ENCODE data around the gene KIF5A.

KIF5A gene

DNA sequence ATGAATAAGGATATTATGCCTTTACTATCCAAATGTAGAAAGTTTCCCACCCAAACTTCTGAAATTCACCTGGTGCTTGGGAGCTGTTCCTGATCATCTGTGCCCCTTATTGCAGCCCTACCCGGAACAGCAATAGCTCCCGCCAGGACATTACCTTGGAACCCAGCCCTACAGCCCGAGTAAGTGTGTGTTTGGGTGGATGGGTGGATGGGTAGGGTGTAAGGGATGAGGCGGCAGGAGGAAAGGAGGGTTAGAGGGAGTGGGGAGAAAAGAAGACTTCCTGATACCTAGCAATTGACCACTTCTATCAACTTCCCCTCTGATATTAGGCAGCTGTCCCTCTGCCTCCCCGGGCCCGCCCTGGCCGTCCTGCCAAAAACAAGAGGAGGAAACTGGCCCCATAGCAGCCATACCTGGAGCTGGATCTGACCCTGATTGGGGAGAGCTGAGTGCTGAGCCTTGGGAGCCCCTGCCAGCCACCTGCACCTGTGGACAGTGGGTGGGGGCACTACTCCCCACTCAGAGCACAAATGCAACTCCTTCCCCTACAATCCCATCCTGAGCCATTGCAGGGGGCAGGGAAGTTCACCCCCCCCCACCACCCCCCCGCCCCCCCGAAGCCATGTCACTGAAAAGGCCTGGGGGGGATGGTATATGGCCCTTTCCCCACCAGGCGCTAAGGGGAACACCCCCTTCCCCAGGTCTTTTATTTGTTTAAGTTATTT lies 20.9 kb upstream of the KIF5A start:
- Histone ChIP-seq H3K27me3 (ENCODE audit: control insufficient read depth, insufficient read depth, low read length) (no peaks in the 10 kb centered on the region), H3K4me1 (ENCODE audit: control insufficient read depth, insufficient read depth, low read length) (peaks cover 2% of the 10 kb centered on the region), H3K4me3 (ENCODE audit: low read depth, low read length) (no peak overlapping the region), H3K9me3 (ENCODE audit: control insufficient read depth, insufficient read depth, low read length) (no peaks in the 10 kb centered on the region), H3K36me3 (ENCODE audit: control insufficient read depth, insufficient read depth, low read length) (peaks cover 37% of the 10 kb centered on the region), H3K9ac (ENCODE audit: low read depth, low read length) (no peak overlapping the region)

DNA sequence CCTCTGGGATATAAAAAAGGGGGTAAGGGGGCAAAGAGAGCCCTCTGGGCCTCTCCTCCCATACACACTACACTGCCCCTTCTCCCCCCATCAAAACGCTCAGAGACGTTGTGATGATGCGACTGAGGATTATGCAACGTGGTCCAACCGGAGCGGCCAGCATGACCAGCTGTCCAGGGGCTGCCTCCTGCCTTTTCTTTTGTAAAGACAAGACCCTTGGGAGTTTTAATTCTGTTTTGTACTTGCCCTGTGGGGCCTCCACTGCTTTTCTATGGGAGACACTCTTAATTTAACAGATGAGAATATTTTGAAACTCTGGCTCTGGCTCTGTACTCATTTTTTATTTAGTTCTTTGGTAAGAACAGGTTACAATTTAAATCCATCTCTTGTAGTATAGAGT lies 20.0 kb upstream of the KIF5A start:
- H3K4me3 ChIP-seq (ENCODE audit: low read depth, low read length), result no peak overlapping the region
- no peak overlapping the region for H3K9ac ChIP-seq (ENCODE audit: low read depth, low read length)
- no peaks in the 10 kb centered on the region for H3K9me3 ChIP-seq (ENCODE audit: control insufficient read depth, insufficient read depth, low read length)
- H3K4me1 ChIP-seq (ENCODE audit: control insufficient read depth, insufficient read depth, low read length), result no peaks in the 10 kb centered on the region
- H3K36me3 ChIP-seq (ENCODE audit: control insufficient read depth, insufficient read depth, low read length), result peaks cover 40% of the 10 kb centered on the region
- no peaks in the 10 kb centered on the region for H3K27me3 ChIP-seq (ENCODE audit: control insufficient read depth, insufficient read depth, low read length)

DNA sequence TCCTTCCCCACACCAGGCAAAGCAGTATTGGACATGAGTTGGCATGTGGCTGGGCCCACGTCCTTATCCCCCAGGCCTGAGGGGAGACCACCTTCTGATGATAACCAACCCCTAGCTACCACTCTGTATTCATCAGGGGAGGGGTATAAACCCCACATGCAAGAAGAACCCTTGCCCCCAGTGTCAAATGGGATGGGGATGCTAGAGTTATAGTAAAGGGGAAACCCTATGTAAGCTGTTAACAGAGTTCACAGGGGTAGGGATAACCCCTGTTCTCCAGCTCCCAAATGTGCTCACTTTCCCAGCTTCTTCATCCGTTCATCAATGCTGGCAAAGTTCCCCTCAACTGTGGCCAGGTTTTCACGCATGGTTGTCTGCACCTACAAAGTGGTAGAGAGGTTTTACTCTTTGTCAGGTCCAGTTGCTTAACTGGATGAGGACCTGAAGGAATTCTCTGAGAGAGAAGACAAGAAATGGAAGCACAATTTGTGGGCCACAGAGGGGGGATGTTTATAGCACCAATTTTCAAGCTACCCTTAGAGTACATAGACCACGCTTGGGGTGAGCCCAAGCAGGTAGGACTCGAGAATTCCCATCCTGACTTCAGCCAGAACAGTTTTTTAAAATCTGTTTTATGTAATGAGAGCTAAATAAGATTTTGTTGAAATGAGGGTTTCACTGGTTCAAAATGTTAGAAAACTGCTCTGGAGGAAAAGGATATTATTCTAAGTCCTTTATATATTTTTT lies 19.3 kb upstream of the KIF5A start:
- no peaks in the 10 kb centered on the region for H3K27me3 ChIP-seq (ENCODE audit: control insufficient read depth, insufficient read depth, low read length)
- H3K4me3 ChIP-seq (ENCODE audit: low read depth, low read length), result no peak overlapping the region
- H3K4me1 ChIP-seq (ENCODE audit: control insufficient read depth, insufficient read depth, low read length), result no peaks in the 10 kb centered on the region
- no peak overlapping the region for H3K9ac ChIP-seq (ENCODE audit: low read depth, low read length)
- H3K9me3 ChIP-seq (ENCODE audit: control insufficient read depth, insufficient read depth, low read length), result no peaks in the 10 kb centered on the region
- H3K36me3 ChIP-seq (ENCODE audit: control insufficient read depth, insufficient read depth, low read length), result peaks cover 41% of the 10 kb centered on the region

DNA sequence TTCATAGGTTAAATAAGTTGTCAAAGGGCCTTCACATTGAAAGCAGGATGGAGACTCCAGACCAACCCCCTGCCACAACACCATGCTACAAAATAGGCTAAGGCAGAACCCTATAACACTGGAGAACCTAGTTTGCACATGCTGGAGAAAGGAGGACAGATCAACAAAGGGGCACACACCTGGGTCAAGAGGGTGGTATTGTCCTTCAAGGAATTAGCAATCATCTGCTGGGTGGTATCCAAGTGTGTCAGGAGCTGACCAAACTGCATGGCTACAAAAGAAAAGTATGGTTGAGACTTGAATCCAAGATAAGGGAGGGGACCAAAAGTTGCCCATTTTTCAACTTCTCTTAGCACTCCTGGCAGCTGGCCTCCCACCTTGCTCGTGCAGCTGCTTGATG lies 18.0 kb upstream of the KIF5A start:
- Histone ChIP-seq H3K36me3 (ENCODE audit: control insufficient read depth, insufficient read depth, low read length) (peaks cover 37% of the 10 kb centered on the region), H3K9me3 (ENCODE audit: control insufficient read depth, insufficient read depth, low read length) (no peaks in the 10 kb centered on the region), H3K4me1 (ENCODE audit: control insufficient read depth, insufficient read depth, low read length) (peaks cover 6% of the 10 kb centered on the region), H3K9ac (ENCODE audit: low read depth, low read length) (no peak overlapping the region), H3K27me3 (ENCODE audit: control insufficient read depth, insufficient read depth, low read length) (no peaks in the 10 kb centered on the region), H3K4me3 (ENCODE audit: low read depth, low read length) (no peak overlapping the region)

DNA sequence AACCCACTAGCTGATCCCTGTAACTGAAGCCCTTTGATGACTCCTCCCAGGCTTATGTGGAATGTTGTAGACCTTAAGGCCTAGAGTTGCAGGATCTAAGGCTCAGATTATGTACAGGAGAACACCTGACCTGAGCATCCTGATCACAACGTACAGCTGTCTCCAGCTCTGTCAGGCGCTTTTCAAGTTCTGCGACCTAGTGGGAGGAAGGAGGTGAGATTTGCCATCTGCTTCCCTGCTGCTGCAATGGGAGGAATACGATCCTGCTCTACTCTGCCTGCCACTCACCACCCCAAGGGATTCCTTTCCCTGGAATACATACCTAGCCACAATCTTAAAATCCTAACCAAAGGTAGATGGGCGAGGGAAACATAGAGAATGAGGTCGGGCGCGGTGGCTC lies 16.7 kb upstream of the KIF5A start:
- peaks cover 31% of the 10 kb centered on the region for H3K36me3 ChIP-seq (ENCODE audit: control insufficient read depth, insufficient read depth, low read length)
- H3K9ac ChIP-seq (ENCODE audit: low read depth, low read length), result no peak overlapping the region
- H3K4me3 ChIP-seq (ENCODE audit: low read depth, low read length), result no peak overlapping the region
- peaks cover 6% of the 10 kb centered on the region for H3K4me1 ChIP-seq (ENCODE audit: control insufficient read depth, insufficient read depth, low read length)
- H3K9me3 ChIP-seq (ENCODE audit: control insufficient read depth, insufficient read depth, low read length), result no peaks in the 10 kb centered on the region
- no peaks in the 10 kb centered on the region for H3K27me3 ChIP-seq (ENCODE audit: control insufficient read depth, insufficient read depth, low read length)

DNA sequence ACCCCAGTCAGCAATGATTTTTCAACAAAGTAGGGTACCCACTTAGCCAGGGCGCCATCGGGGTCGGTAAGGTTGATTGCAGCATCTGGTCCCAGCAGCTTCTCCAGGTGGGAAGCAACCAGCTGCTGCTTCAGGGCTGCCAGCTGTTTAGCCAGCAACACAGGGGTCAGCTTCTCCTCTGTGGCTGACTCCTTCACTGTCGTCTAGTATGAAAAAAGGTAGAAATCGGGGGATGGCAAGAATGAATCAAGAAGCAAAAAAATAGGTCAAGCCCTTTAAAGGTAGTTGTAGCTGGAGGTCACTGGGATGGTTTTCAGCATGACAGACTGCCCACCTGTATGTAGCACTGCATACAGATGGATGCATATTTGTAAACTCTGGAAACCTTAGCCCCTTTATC lies 15.6 kb upstream of the KIF5A start:
- Histone ChIP-seq H3K4me3 (ENCODE audit: low read depth, low read length) (no peak overlapping the region), H3K4me1 (ENCODE audit: control insufficient read depth, insufficient read depth, low read length) (peaks cover 6% of the 10 kb centered on the region), H3K27me3 (ENCODE audit: control insufficient read depth, insufficient read depth, low read length) (no peaks in the 10 kb centered on the region), H3K9me3 (ENCODE audit: control insufficient read depth, insufficient read depth, low read length) (no peaks in the 10 kb centered on the region), H3K36me3 (ENCODE audit: control insufficient read depth, insufficient read depth, low read length) (peaks cover 31% of the 10 kb centered on the region), H3K9ac (ENCODE audit: low read depth, low read length) (no peak overlapping the region)

DNA sequence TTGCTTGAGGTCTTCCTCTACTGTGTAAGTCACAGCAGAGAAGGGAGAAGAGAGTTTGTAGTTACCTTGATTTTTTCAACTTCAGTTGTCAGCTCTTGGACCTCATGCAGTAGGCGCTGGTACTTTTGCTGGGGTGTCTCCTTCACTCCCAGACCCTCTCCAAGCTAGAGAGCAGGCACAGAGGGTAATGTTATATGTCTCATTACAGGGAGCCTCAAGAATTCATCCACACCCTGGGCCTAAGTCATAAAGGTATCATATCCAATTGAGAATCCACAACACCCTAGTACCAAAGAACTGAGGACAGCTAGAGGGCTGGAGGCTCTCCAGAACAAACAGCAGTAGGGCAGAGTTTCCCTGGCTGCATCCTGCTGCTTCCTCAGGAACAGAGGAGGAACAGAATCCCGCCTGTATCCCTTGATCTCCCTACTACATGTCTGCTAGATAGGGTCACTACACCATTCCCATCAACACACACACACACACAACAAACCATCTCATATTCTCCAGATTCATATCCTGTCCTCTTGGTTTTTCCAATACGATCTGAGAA lies 14.8 kb upstream of the KIF5A start:
- Histone ChIP-seq H3K27me3 (ENCODE audit: control insufficient read depth, insufficient read depth, low read length) (no peaks in the 10 kb centered on the region), H3K4me3 (ENCODE audit: low read depth, low read length) (no peak overlapping the region), H3K4me1 (ENCODE audit: control insufficient read depth, insufficient read depth, low read length) (peaks cover 6% of the 10 kb centered on the region), H3K9me3 (ENCODE audit: control insufficient read depth, insufficient read depth, low read length) (no peaks in the 10 kb centered on the region), H3K36me3 (ENCODE audit: control insufficient read depth, insufficient read depth, low read length) (peaks cover 29% of the 10 kb centered on the region), H3K9ac (ENCODE audit: low read depth, low read length) (no peak overlapping the region)

DNA sequence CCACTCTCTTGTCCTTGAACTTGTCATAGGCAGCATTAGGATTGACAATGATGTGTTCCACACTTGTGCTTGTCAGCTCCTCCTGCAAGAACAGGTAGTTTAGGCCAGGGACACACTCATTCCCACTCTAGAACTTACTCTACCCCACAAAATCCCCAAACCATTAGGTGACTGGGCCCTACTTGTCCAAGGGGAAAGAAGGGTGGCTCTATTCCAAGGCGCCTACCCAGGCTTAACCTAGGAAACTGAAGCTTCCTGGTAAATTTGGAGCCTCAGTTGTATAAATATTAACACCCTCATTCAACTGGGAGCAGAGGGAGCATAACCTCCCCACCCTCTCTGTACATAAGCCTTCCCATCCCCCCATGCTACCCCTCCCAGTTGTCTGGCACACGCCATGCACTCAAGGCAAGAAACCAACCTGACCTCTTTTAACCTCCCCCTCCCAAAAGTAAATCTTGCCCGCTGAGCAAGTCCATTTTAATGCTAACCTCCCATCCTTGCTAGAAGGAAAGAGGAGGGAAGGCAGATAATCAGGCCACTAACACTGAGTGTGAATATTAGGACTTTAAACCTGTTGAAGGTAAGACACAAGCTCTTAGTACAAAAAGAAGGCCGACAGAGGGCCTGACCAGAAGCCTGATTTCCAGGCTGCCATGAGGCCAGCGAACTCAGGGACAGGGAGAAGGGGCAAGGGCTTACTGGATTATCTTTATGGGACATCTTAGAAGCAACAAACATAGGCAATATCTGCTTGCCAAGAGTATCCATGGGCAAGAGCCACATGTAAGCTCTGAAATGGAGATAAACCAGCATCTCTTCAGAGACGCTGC lies 13.9 kb upstream of the KIF5A start:
- no peak overlapping the region for H3K9ac ChIP-seq (ENCODE audit: low read depth, low read length)
- H3K9me3 ChIP-seq (ENCODE audit: control insufficient read depth, insufficient read depth, low read length), result no peaks in the 10 kb centered on the region
- H3K4me3 ChIP-seq (ENCODE audit: low read depth, low read length), result no peak overlapping the region
- peaks cover under 1% of the 10 kb centered on the region for H3K27me3 ChIP-seq (ENCODE audit: control insufficient read depth, insufficient read depth, low read length)
- H3K4me1 ChIP-seq (ENCODE audit: control insufficient read depth, insufficient read depth, low read length), result peaks cover 6% of the 10 kb centered on the region
- peaks cover 23% of the 10 kb centered on the region for H3K36me3 ChIP-seq (ENCODE audit: control insufficient read depth, insufficient read depth, low read length)

DNA sequence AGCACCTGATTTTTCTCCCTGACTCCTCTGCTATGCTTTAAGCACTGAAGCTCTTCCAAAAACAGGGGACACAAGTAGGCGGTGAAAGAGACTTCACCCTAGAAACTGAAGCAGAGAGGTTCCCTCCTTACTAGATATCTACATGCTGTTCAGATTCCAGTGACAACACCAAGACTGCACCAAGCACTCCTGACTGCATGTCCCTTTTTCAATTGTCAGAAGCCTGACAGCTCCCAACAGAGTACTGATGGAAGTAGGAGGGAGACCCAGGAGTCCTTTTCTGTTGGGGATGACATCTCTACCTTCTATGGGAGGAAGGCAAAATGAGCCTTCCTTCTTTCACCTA lies 13.3 kb upstream of the KIF5A start:
- peaks cover 2% of the 10 kb centered on the region for H3K27me3 ChIP-seq (ENCODE audit: control insufficient read depth, insufficient read depth, low read length)
- no peaks in the 10 kb centered on the region for H3K9me3 ChIP-seq (ENCODE audit: control insufficient read depth, insufficient read depth, low read length)
- peaks cover 26% of the 10 kb centered on the region for H3K36me3 ChIP-seq (ENCODE audit: control insufficient read depth, insufficient read depth, low read length)

DNA sequence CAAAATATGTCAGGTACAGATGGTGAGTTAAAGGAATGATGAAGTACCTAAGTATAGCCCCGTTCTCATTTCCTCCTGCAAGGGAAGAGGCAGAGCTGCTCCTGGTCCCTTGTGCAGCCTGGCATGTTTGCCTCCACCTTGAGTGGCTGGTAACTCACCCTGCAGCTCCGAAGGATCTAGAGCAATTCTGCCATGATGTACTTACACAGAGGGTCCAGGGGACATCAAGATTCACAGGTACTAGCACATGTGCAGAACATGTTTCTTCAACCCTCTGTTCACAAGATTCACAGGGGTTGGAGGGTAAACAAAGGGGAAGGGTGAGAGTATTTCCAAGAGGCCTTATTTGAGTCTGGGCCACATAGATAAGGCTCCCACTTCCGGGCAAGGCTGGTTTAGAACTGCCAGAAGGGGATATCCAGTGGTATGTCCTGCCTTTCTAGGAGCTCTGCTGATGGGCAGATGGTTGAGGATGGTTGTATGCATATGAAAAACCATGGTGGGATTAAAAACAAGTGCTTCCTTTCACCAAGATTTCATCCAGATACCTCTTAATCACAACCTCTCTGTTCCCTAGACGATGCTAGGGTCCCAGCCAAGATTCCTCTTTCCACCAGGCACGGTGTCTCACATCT lies 10.6 kb upstream of the KIF5A start:
- Histone ChIP-seq H3K9ac (ENCODE audit: low read depth, low read length) (no peak overlapping the region), H3K4me3 (ENCODE audit: low read depth, low read length) (no peak overlapping the region), H3K36me3 (ENCODE audit: control insufficient read depth, insufficient read depth, low read length) (peaks cover 19% of the 10 kb centered on the region), H3K9me3 (ENCODE audit: control insufficient read depth, insufficient read depth, low read length) (no peaks in the 10 kb centered on the region), H3K4me1 (ENCODE audit: control insufficient read depth, insufficient read depth, low read length) (peaks cover 6% of the 10 kb centered on the region), H3K27me3 (ENCODE audit: control insufficient read depth, insufficient read depth, low read length) (peaks cover 2% of the 10 kb centered on the region)

More for the DNA sequence above, 13.3 kb upstream of the KIF5A start:
- peaks cover 6% of the 10 kb centered on the region for H3K4me1 ChIP-seq (ENCODE audit: control insufficient read depth, insufficient read depth, low read length)
- H3K4me3 ChIP-seq (ENCODE audit: low read depth, low read length), result no peak overlapping the region
- no peak overlapping the region for H3K9ac ChIP-seq (ENCODE audit: low read depth, low read length)

DNA sequence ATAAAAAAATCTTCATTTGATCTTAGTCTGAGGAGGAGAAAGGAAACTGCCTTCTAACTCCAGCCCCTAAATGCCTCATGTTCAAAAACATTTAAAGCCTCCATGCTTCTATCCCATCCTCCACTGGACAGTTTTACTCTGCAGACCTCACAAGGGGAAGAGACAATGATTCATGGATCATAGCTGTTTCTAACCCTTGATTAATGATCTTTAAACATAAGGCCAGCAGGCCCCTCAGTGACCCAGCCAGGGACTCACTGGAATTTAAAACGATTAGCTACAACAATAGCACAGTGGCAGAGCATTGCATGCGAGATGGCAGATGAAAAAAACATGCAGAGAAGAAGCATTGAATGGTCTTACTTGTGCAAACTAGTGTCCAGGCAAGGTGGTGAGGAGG lies 8.8 kb upstream of the KIF5A start:
- Histone ChIP-seq H3K36me3 (ENCODE audit: control insufficient read depth, insufficient read depth, low read length) (peaks cover 14% of the 10 kb centered on the region), H3K4me3 (ENCODE audit: low read depth, low read length) (no peak overlapping the region), H3K4me1 (ENCODE audit: control insufficient read depth, insufficient read depth, low read length) (peaks cover 8% of the 10 kb centered on the region), H3K27me3 (ENCODE audit: control insufficient read depth, insufficient read depth, low read length) (peaks cover 2% of the 10 kb centered on the region), H3K9me3 (ENCODE audit: control insufficient read depth, insufficient read depth, low read length) (no peaks in the 10 kb centered on the region), H3K9ac (ENCODE audit: low read depth, low read length) (no peak overlapping the region)
